HCT116 (cell line): Measurements from ENCODE around the gene NEURL3. TPM values are rescaled to one million over a fixed set of nuclear protein-coding genes. Genes with fewer than 3 reads are reported as not detected.

Experiments
- ATAC-seq: fragments of 200-7000 bp; cut with Tn5 transposase; 2 replicates; pipeline ENCODE4 v1.9.1; 2020; ENCODE audit warnings: mild to moderate bottlenecking, moderate library complexity
- BruUV-seq: library from RNA; stranded (reverse); fragments of 400-500 nt; replicated peaks from 2 replicates; lab custom pipeline; 2021; lab: Mats Ljungman, UMichigan
- CTCF ChIA-PET: fragments of 300-600 bp; sonication (Branson Sonifier 250); formaldehyde crosslinking; loops from one replicate; lab custom pipeline; 2021; ENCODE audit warnings: antibody characterized with exemption; lab: Charles Lee
- POLR2A ChIA-PET: fragments of 300-600, 350-600 bp; sonication (Branson Sonifier 250); formaldehyde crosslinking; loops from one replicate; lab custom pipeline; 2021; ENCODE audit warnings: antibody characterized with exemption; lab: Charles Lee
- RAD21 ChIA-PET, 2 experiments: fragments of 300-600 bp; sonication (Branson Sonifier 250); formaldehyde crosslinking; loops; one replicate each; lab custom pipeline; 2023; ENCODE audit warnings: low total read pairs in 2 of 2; ENCODE audit not compliant: uncharacterized antibody in 2 of 2, unreplicated experiment in 2 of 2, low non-redundant PET in 1 of 2; lab: Charles Lee
- DNase-seq: peaks from one replicate; pipeline ENCODE4 v3.0.0-alpha.2; 2010; ENCODE audit warnings: low read depth, low spot score
- H2AFZ ChIP-seq: fragments of 200-600 bp; shearing (Covaris generic), sonication (generic); 2 replicates; pipeline ENCODE4 v1.6.1; 2017; ENCODE audit warnings: low read depth, mixed run types, mixed read lengths, antibody characterized with exemption, low read length; ENCODE audit not compliant: poor library complexity, severe bottlenecking
- H3K27ac ChIP-seq: 2 replicates; pipeline ENCODE4 v1.5.1; 2012; ENCODE audit warnings: low read depth, low read length
- H3K27me3 ChIP-seq: fragments of 200-600 bp; sonication (generic); 2 replicates; pipeline ENCODE4 v1.6.1; 2016; ENCODE audit warnings: mixed run types, low read length, mixed read lengths; ENCODE audit not compliant: insufficient read depth
- H3K36me3 ChIP-seq, 2 experiments: fragments of 200-500 bp in 1 of 2; fragments of 200-600 bp in 1 of 2; sonication (Bioruptor generic) in 1 of 2; sonication (generic) in 1 of 2; 2 replicates each; pipeline versions ENCODE4 v1.5.1 to v1.6.1; 2014 to 2016; ENCODE audit warnings: low read length in 2 of 2, inconsistent platforms in 1 of 2, mixed read lengths in 1 of 2, mixed run types in 1 of 2; ENCODE audit not compliant: insufficient read depth in 2 of 2, control insufficient read depth in 1 of 2
- H3K4me1 ChIP-seq, 2 experiments: fragments of 200-600 bp in 1 of 2; sonication (generic) in 1 of 2; 2 replicates each; pipeline versions ENCODE4 v1.5.1 to v1.6.1; 2012 to 2017; ENCODE audit warnings: low read length in 2 of 2, inconsistent platforms in 1 of 2, mild to moderate bottlenecking in 1 of 2, mixed read lengths in 1 of 2, mixed run types in 1 of 2, moderate library complexity in 1 of 2; ENCODE audit not compliant: insufficient read depth in 2 of 2, control insufficient read depth in 1 of 2
- H3K4me2 ChIP-seq: fragments of 200-600 bp; sonication (generic); 2 replicates; pipeline ENCODE4 v1.6.1; 2017; ENCODE audit warnings: mixed run types, low read length, mixed read lengths
- H3K4me3 ChIP-seq, 2 experiments: fragments of 200-600 bp in 1 of 2; sonication (generic) in 1 of 2; replicated peaks in 1 of 2; 2 replicates each; pipeline ENCODE4 v1.5.1; 2011 to 2016; ENCODE audit warnings: low read length in 2 of 2, control low read depth in 1 of 2, low read depth in 1 of 2, mild to moderate bottlenecking in 1 of 2, mixed read lengths in 1 of 2, mixed run types in 1 of 2
- H3K79me2 ChIP-seq: fragments of 200-600 bp; sonication (generic); 2 replicates; pipeline ENCODE4 v1.6.1; 2017; ENCODE audit warnings: mild to moderate bottlenecking, mixed run types, low read length, moderate library complexity, mixed read lengths; ENCODE audit not compliant: insufficient read depth
- H3K9ac ChIP-seq: fragments of 200-600 bp; sonication (generic); 2 replicates; pipeline ENCODE4 v1.6.1; 2016; ENCODE audit warnings: low read length, mixed read lengths
- H3K9me2 ChIP-seq: fragments of 200-600 bp; sonication (generic), shearing (Covaris generic); 2 replicates; pipeline ENCODE4 v1.6.1; 2017; ENCODE audit warnings: mixed run types, mild to moderate bottlenecking, moderate library complexity; ENCODE audit not compliant: insufficient read depth
- H3K9me3 ChIP-seq, 2 experiments: fragments of 200-500 bp in 1 of 2; fragments of 200-600 bp in 1 of 2; sonication (Bioruptor generic) in 1 of 2; sonication (generic) in 1 of 2; 2 replicates each; pipeline ENCODE4 v1.6.1; 2014 to 2017; ENCODE audit warnings: low read length in 2 of 2, mixed read lengths in 2 of 2, inconsistent platforms in 1 of 2, low read depth in 1 of 2, mild to moderate bottlenecking in 1 of 2, mixed run types in 1 of 2, moderate library complexity in 1 of 2; ENCODE audit not compliant: control insufficient read depth in 1 of 2, insufficient read depth in 1 of 2
- H4K20me1 ChIP-seq: fragments of 200-600 bp; sonication (generic), shearing (Covaris generic); 2 replicates; pipeline ENCODE4 v1.6.1; 2017; ENCODE audit warnings: mixed run types, mild to moderate bottlenecking, moderate library complexity; ENCODE audit not compliant: insufficient read depth
- CTCF ChIP-seq, 3 experiments: fragments of 200-600 bp in 1 of 3; sonication (generic) in 1 of 3; IDR thresholded peaks in 2 of 3; conservative IDR thresholded peaks in 1 of 3; 2 replicates each; pipeline ENCODE4 v1.5.1; 2012 to 2017; ENCODE audit warnings: low read depth in 2 of 3, low read length in 2 of 3, antibody characterized with exemption in 1 of 3, borderline replicate concordance in 1 of 3, control low read depth in 1 of 3, mild to moderate bottlenecking in 1 of 3, mixed read lengths in 1 of 3, mixed run types in 1 of 3, moderate library complexity in 1 of 3; ENCODE audit not compliant: insufficient read depth in 1 of 3
- ELF1 ChIP-seq: IDR thresholded peaks from 2 replicates; pipeline ENCODE4 v1.6.1; 2012; ENCODE audit warnings: low read depth, borderline replicate concordance
- EZH2phosphoT487 ChIP-seq: fragments of 200-600 bp; IDR thresholded peaks from 2 replicates; pipeline ENCODE4 v1.6.1; 2018; ENCODE audit warnings: antibody characterized with exemption, borderline replicate concordance
- SP1 ChIP-seq: IDR thresholded peaks from 2 replicates; pipeline ENCODE4 v1.6.1; 2012; ENCODE audit warnings: low read depth
- ZFX ChIP-seq: fragments of 450-650 bp; IDR thresholded peaks from 2 replicates; pipeline ENCODE4 v1.6.1; 2017
- intact Hi-C: fragments of 100-400 bp; cut with micrococcal nuclease; formaldehyde crosslinking; loops from 2 replicates; pipeline ENCODE4 v1.10.0; 2022
- total RNA-seq: library from RNA; stranded (reverse); gene quantifications from one replicate; pipeline ENCODE4 v1.2.1, GENCODE V29; 2021; ENCODE audit not compliant: unreplicated experiment
- TF ChIP-seq, protein P1 (sequence below): IDR thresholded peaks from 2 replicates; pipeline ENCODE4 v1.6.1; 2012

The NEURL3 gene
- total RNA-seq, 1 experiment from 2014 or later, result not detected

GRCh38 chr2:96535331-96535730 is 30.2 kb upstream of the NEURL3 start:
- no peak overlapping the region for H3K27ac ChIP-seq
- RAD21 ChIA-PET, result interaction anchor here in 1 of 2 experiments (0.7 kb wide), 1 partner anchor 1028 kb away, joined by 3 read pairs; no protein-coding TSS in a partner anchor
- intact Hi-C loops, result no loop called here
- H3K27me3 ChIP-seq, result no peaks in the 10 kb centered on the region
- H3K79me2 ChIP-seq, result 0 out of 2 replicates have a peak, but pooled peaks cover 3% of the 10 kb centered on the region
- TF ChIP-seq CTCF (IDR thresholded peaks at IDR 0.05 in 2 of 3, conservative IDR thresholded peaks at IDR 0.05 in 1 of 3; ENCODE audit: borderline replicate concordance in 1 of 3, insufficient read depth in 1 of 3, low read depth in 2 of 3, low read length in 2 of 3), result no peak
- no peaks in the 10 kb centered on the region for H3K9me2 ChIP-seq
- no peaks in the 10 kb centered on the region for H3K36me3 ChIP-seq
- no peak overlapping the region for H3K4me3 ChIP-seq
- ATAC-seq (no peak), DNase-seq (no peak)
- no peak overlapping the region for H2AFZ ChIP-seq
- H4K20me1 ChIP-seq, result no peaks in the 10 kb centered on the region
- peaks cover 18 to 66% of the 10 kb centered on the region in 2 experiments for H3K4me1 ChIP-seq
- no peak overlapping the region for H3K9ac ChIP-seq
- no peaks in the 10 kb centered on the region for H3K9me3 ChIP-seq
- CTCF ChIA-PET, result interaction anchor here (0.8 to 2.3 kb wide), 3 partner anchors 12 to 19 kb away, joined by 4 to 10 read pairs (median 4); no protein-coding TSS in a partner anchor
- H3K4me2 ChIP-seq, result no peak overlapping the region
- POLR2A ChIA-PET, result interaction anchor here (0.6 kb wide), 1 partner anchor 206 kb away, joined by 3 read pairs; no protein-coding TSS in a partner anchor
- no TSS peak for BruUV-seq

DNA sequence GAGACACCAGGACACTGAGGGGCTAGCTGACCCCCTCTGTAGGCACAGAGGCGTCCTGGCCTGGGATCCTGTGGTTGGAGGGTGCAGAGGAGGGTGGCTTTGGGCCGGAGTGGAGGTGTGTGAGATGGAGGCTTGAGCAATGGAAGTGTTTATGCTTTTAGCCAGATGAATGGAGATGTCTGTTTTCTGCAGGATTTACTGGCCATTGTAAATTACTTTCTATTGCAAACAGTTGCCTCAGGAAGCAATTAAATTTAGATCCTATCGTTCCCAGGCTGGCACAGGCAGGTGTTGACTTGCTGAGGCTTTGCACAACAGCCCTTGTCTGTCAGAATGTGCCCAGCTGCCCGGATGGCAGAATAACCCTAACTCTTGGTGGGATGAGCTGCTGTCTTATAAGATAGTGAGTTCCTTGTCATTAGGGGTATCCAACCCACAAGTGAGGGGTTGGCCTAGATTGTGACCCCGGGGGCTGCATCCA is 29.6 kb upstream of the NEURL3 start:
- no peaks in the 10 kb centered on the region for H3K9me2 ChIP-seq
- no peaks in the 10 kb centered on the region for H4K20me1 ChIP-seq
- RAD21 ChIA-PET, result interaction anchor here in 1 of 2 experiments (0.7 kb wide), 1 partner anchor 1027 kb away, joined by 3 read pairs; no protein-coding TSS in a partner anchor
- H3K9ac ChIP-seq, result no peak overlapping the region
- H3K4me1 ChIP-seq, result peaks cover 12 to 60% of the 10 kb centered on the region in 2 experiments
- ATAC-seq (no peak), DNase-seq (no peak)
- no peak overlapping the region for H3K4me2 ChIP-seq
- H3K36me3 ChIP-seq, result no peaks in the 10 kb centered on the region
- no TSS peak for BruUV-seq
- CTCF ChIA-PET, result interaction anchor here (1.4 to 2.3 kb wide), 2 partner anchors 13 to 15 kb away, joined by 4 to 10 read pairs; no protein-coding TSS in a partner anchor
- no peaks in the 10 kb centered on the region for H3K9me3 ChIP-seq
- intact Hi-C loops, result no loop called here
- H3K27me3 ChIP-seq, result no peaks in the 10 kb centered on the region
- 0 out of 2 replicates have a peak, but pooled peaks cover 3% of the 10 kb centered on the region for H3K79me2 ChIP-seq
- no peak overlapping the region for H3K27ac ChIP-seq
- POLR2A ChIA-PET, result no interaction called here
- H2AFZ ChIP-seq, result no peak overlapping the region
- no peak overlapping the region for H3K4me3 ChIP-seq
- no peak for TF ChIP-seq ZFX
- no peak for TF ChIP-seq ELF1
- no peak for TF ChIP-seq EZH2phosphoT487
- no peak for TF ChIP-seq SP1
- TF ChIP-seq, protein P1, sequence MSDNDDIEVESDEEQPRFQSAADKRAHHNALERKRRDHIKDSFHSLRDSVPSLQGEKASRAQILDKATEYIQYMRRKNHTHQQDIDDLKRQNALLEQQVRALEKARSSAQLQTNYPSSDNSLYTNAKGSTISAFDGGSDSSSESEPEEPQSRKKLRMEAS, result no peak
